ENCODE results near the gene PDCD1LG2. TPM values are rescaled to one million over a fixed set of nuclear protein-coding genes. Genes with fewer than 3 reads are reported as not detected.

Gene PDCD1LG2
- total and polyA plus RNA-seq, 4 donors = 0.46 to 2.5 (median 1.3) TPM

- Histone ChIP-seq H3K4me1 (ENCODE audit: control insufficient read depth in 4 of 4, insufficient read depth in 4 of 4, low read length in 3 of 4) (peaks cover 0 to 6% (median 3%) of the 10 kb centered on the region in 4 donors), H3K27me3 (ENCODE audit: control insufficient read depth in 4 of 4, insufficient read depth in 4 of 4, low read length in 3 of 4) (no peaks in the 10 kb centered on the region), H3K27ac (ENCODE audit: low read depth in 1 of 2, low read length in 2 of 2) (no peak overlapping the region), H3K9me3 (ENCODE audit: control insufficient read depth in 4 of 4, low read length in 3 of 4) (no peaks in the 10 kb centered on the region), H3K4me3 (ENCODE audit: low read depth in 1 of 3, low read length in 3 of 3) (no peak overlapping the region), H3K9ac (ENCODE audit: low read depth in 1 of 2, low read length in 2 of 2) (no peak overlapping the region), H3K36me3 (ENCODE audit: control insufficient read depth in 4 of 4, insufficient read depth in 3 of 4, low read depth in 1 of 4, low read length in 3 of 4) (no peaks in the 10 kb centered on the region)
- no peak for DNase-seq (ENCODE audit: low spot score)
- TF ChIP-seq SP1 (IDR thresholded peaks at IDR 0.05) (no peak), CTCF (IDR thresholded peaks at IDR 0.05; ENCODE audit: low read depth, low read length, missing input control) (no peak), HNF4G (IDR thresholded peaks at IDR 0.05) (no peak), ZBTB33 (IDR thresholded peaks at IDR 0.05) (no peak), YY1 (IDR thresholded peaks at IDR 0.05) (no peak), FOXA2 (IDR thresholded peaks at IDR 0.05) (no peak), REST (IDR thresholded peaks at IDR 0.05) (no peak), MAX (IDR thresholded peaks at IDR 0.05) (no peak), ATF3 (IDR thresholded peaks at IDR 0.05) (no peak), FOXA1 (IDR thresholded peaks at IDR 0.05) (no peak), HNF4A (conservative IDR thresholded peaks at IDR 0.05) (no peak), JUND (IDR thresholded peaks at IDR 0.05) (no peak), EGR1 (IDR thresholded peaks at IDR 0.05; ENCODE audit: low read depth in 2 of 2) (no peak), RAD21 (IDR thresholded peaks at IDR 0.05) (no peak), TAF1 (conservative IDR thresholded peaks at IDR 0.05) (no peak), GABPA (IDR thresholded peaks at IDR 0.05 in 1 of 2, conservative IDR thresholded peaks at IDR 0.05 in 1 of 2) (no peak), RXRA (IDR thresholded peaks at IDR 0.05) (no peak), NR2F2 (IDR thresholded peaks at IDR 0.05) (no peak)
- 76% methylated on average over 6 of the region's 6 CpGs for WGBS
Observed at GRCh38 chr9:5611321-5612184, 101.2 kb downstream of the PDCD1LG2 start.
